ENCODE results near the gene PTER.

Gene PTER

GRCh38 chr10:16423599-16423998, 13.2 kb upstream of the PTER start:
- H3K4me3 ChIP-seq (replicated peaks; ENCODE audit: low read depth, low read length) = no peak overlapping the region
- no peak for TF ChIP-seq CTCF (IDR thresholded peaks at IDR 0.05; ENCODE audit: low read length, missing control alignments)
- no peak for DNase-seq (ENCODE audit: low read depth)

- H3K4me3 ChIP-seq (replicated peaks; ENCODE audit: low read depth, low read length) = no peak overlapping the region
- TF ChIP-seq CTCF (IDR thresholded peaks at IDR 0.05; ENCODE audit: low read length, missing control alignments) = no peak
- DNase-seq (ENCODE audit: low read depth) = no peak
These were observed 11.4 kb upstream of the PTER start for GRCh38 chr10:16425449-16425848.

GRCh38 chr10:16429539-16429938, 7.3 kb upstream of the PTER start:
- H3K4me3 ChIP-seq (replicated peaks; ENCODE audit: low read depth, low read length) = no peak overlapping the region
- no peak for TF ChIP-seq CTCF (IDR thresholded peaks at IDR 0.05; ENCODE audit: low read length, missing control alignments)
- no peak for DNase-seq (ENCODE audit: low read depth)

GRCh38 chr10:16436367-16436757, 448 bp upstream of the PTER start:
- no peak for TF ChIP-seq CTCF (IDR thresholded peaks at IDR 0.05; ENCODE audit: low read length, missing control alignments)
- peak overlapping the region; percentile 64 for H3K4me3 ChIP-seq (replicated peaks; ENCODE audit: low read depth, low read length)
- peak; percentile 2 for DNase-seq (ENCODE audit: low read depth)

GRCh38 chr10:16437540-16437894, 707 bp downstream of the PTER start:
- peak overlapping the region; percentile 64 for H3K4me3 ChIP-seq (replicated peaks; ENCODE audit: low read depth, low read length)
- no peak for TF ChIP-seq CTCF (IDR thresholded peaks at IDR 0.05; ENCODE audit: low read length, missing control alignments)
- DNase-seq (ENCODE audit: low read depth) = no peak

GRCh38 chr10:16439295-16439694, 2.5 kb downstream of the PTER start:
- TF ChIP-seq CTCF (IDR thresholded peaks at IDR 0.05; ENCODE audit: low read length, missing control alignments) = no peak
- peak; percentile 31 for DNase-seq (ENCODE audit: low read depth)
- H3K4me3 ChIP-seq (replicated peaks; ENCODE audit: low read depth, low read length) = no peak overlapping the region

- no peak overlapping the region for H3K4me3 ChIP-seq (replicated peaks; ENCODE audit: low read depth, low read length)
- peak; percentile 5 for DNase-seq (ENCODE audit: low read depth)
- TF ChIP-seq CTCF (IDR thresholded peaks at IDR 0.05; ENCODE audit: low read length, missing control alignments) = no peak
These were observed 3.8 kb downstream of the PTER start for GRCh38 chr10:16440396-16441133.

Measured in fibroblast of pulmonary artery (primary cell).